GM12872 (cell line): ENCODE data around the gene ACTN4.

Source experiments
- CTCF ChIP-seq: IDR thresholded peaks from 3 replicates; pipeline ENCODE4 v1.5.1; 2011; ENCODE audit warnings: low read depth, mild to moderate bottlenecking, low read length, moderate library complexity; ENCODE audit not compliant: insufficient read depth

The ACTN4 gene

GRCh38 chr19:38632476-38633213, 14.8 kb upstream of the ACTN4 start:
- no peak for TF ChIP-seq CTCF

- peak; percentile 93 for TF ChIP-seq CTCF
These were observed 12.5 kb upstream of the ACTN4 start for GRCh38 chr19:38634757-38635482.

- no peak for TF ChIP-seq CTCF
These were observed 11.7 kb upstream of the ACTN4 start for GRCh38 chr19:38635483-38636399.

- no peak for TF ChIP-seq CTCF
These were observed 9.0 kb upstream of the ACTN4 start for GRCh38 chr19:38638461-38638860.

- no peak for TF ChIP-seq CTCF
These were observed 7.8 kb upstream of the ACTN4 start for GRCh38 chr19:38639679-38640078.

GRCh38 chr19:38640368-38640767, 7.1 kb upstream of the ACTN4 start:
- TF ChIP-seq CTCF, result no peak

- TF ChIP-seq CTCF, result no peak
These were observed 5.3 kb upstream of the ACTN4 start for GRCh38 chr19:38642176-38642575.
